GM18873 (cell line): Measurements from ENCODE around the gene PHOX2B.
"Not testable (repeated sequence)": the region's sequence is repeated elsewhere in the genome, so short reads cannot be mapped to it uniquely, and the experiment has no call there.

Experiments used
- ATAC-seq: cut with Tn5 transposase; IDR thresholded peaks from one replicate; pipeline ENCODE4 v1.9.1; 2021; ENCODE audit warnings: mild to moderate bottlenecking, moderate library complexity, moderate number of reproducible peaks; ENCODE audit not compliant: unreplicated experiment, low FRiP score

Gene PHOX2B

GRCh38 chr4:41749631-41750039, 1.1 kb upstream of the PHOX2B start:
- ATAC-seq: no peak

GRCh38 chr4:41748074-41748570, 403 bp downstream of the PHOX2B start:
- ATAC-seq: no peak

- no peak for ATAC-seq
Observed at GRCh38 chr4:41747230-41748055, 1.1 kb downstream of the PHOX2B start.

- ATAC-seq: no peak
Observed at GRCh38 chr4:41746440-41747229, 1.9 kb downstream of the PHOX2B start.

GRCh38 chr4:41746025-41746439, 2.5 kb downstream of the PHOX2B start:
- no peak for ATAC-seq

- no peak for ATAC-seq
Observed at GRCh38 chr4:41745292-41746024, 3.1 kb downstream of the PHOX2B start.

GRCh38 chr4:41744572-41745291, 3.8 kb downstream of the PHOX2B start:
- no peak for ATAC-seq

- ATAC-seq: no peak
Observed at GRCh38 chr4:41741354-41741753, 7.2 kb downstream of the PHOX2B start.

GRCh38 chr4:41737491-41737890, 11.0 kb downstream of the PHOX2B start:
- not testable (repeated sequence) for ATAC-seq

GRCh38 chr4:41734371-41734770, 14.2 kb downstream of the PHOX2B start:
- no peak for ATAC-seq

- no peak for ATAC-seq
Observed at GRCh38 chr4:41731569-41732126, 16.9 kb downstream of the PHOX2B start.

GRCh38 chr4:41728573-41728913, 20.0 kb downstream of the PHOX2B start:
- no peak for ATAC-seq

GRCh38 chr4:41727861-41728572, 20.5 kb downstream of the PHOX2B start:
- no peak for ATAC-seq

GRCh38 chr4:41725254-41725653, 23.3 kb downstream of the PHOX2B start:
- no peak for ATAC-seq

- ATAC-seq: no peak
Observed at GRCh38 chr4:41723286-41723685, 25.2 kb downstream of the PHOX2B start.

- no peak for ATAC-seq
Observed at GRCh38 chr4:41722181-41722580, 26.3 kb downstream of the PHOX2B start.

- no peak for ATAC-seq
Observed at GRCh38 chr4:41719417-41719816, 29.1 kb downstream of the PHOX2B start.

- ATAC-seq: no peak
Observed at GRCh38 chr4:41718907-41719306, 29.6 kb downstream of the PHOX2B start.

- no peak for ATAC-seq
Observed at GRCh38 chr4:41715155-41715554, 33.4 kb downstream of the PHOX2B start.
